Epidermal melanocyte (primary cell): ENCODE data around the gene METTL21C.

Experiments
- DNase-seq: peaks from one replicate; pipeline ENCODE4 v3.0.0; 2011; ENCODE audit warnings: low spot score; ENCODE audit not compliant: insufficient read length

The METTL21C gene

GRCh38 chr13:102667023-102667422 is 27.8 kb downstream of the METTL21C start:
- no peak for DNase-seq

DNA sequence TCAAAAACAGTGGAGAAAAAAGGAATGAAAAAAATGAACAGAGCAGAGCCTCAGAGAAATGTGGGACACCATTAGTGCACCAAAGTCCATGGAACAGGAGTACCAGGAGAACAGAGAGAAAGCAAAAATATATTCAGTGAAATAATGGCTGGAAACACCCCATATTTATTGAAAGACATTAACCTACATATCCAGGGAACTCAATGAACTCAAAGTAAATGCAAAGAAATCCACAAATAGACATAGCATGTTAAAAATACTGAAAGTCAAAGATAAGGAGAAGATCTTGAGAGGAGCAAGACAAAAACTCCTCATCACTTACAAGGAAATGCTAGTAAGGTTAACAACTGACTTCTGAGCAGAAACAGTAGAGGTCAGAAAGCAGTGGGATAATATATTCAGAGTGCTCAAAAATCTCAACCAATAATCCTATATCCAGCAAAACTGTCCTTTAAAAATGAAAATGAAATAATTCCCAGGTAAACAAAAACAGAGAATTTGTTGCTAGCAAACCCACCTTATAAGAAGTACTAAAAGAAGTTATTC is 35.6 kb downstream of the METTL21C start:
- no peak for DNase-seq

- no peak for DNase-seq
Measured at GRCh38 chr13:102658660-102659059, 36.2 kb downstream of the METTL21C start.

- DNase-seq, result no peak
Measured at GRCh38 chr13:102657630-102658029, 37.2 kb downstream of the METTL21C start.

DNA sequence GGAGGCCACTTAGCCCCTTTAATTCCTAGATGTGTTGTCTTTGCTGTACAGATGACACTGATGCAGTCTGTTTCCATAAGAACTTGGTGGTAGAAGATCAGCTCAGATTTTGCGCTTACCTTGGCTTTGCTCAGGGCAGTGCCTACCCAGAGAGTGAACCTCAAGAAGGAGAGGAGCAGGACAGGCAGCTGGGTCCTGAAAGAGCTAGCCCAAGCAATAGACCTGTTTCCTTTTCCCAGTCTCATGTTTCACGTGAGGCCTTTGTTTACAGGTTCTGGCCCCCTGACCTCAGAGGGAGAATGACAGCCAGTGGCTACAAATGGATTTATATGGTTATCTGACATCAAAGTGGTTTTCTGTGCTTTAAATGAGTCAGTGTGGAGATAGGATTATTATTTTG is 40.1 kb downstream of the METTL21C start:
- no peak for DNase-seq

DNA sequence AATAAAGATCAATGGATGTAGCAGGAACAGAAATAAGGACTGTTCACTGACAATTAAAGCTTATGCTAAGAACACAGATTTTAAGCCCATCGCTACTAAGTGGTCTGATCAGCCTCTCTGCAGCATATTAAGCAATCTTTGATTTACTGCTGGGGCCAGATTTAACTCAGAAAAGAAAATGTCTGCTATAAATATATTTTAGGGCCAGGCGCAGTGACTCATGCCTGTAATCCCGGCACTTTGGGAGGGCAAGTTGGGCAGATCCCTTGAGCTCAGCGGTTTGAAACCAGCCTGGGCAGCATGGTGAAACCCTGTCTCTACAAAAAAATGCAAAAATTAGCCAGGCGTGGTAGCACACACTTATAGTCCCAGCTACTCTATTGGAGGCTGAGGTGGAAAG is 43.0 kb downstream of the METTL21C start:
- no peak for DNase-seq

- no peak for DNase-seq
Measured at GRCh38 chr13:102651392-102651791, 43.5 kb downstream of the METTL21C start.

- DNase-seq, result no peak
Measured at GRCh38 chr13:102650444-102650843, 44.4 kb downstream of the METTL21C start.

- DNase-seq, result no peak
Measured at GRCh38 chr13:102648046-102648445, 46.8 kb downstream of the METTL21C start.

GRCh38 chr13:102645701-102646100 is 49.1 kb downstream of the METTL21C start:
- no peak for DNase-seq

DNA sequence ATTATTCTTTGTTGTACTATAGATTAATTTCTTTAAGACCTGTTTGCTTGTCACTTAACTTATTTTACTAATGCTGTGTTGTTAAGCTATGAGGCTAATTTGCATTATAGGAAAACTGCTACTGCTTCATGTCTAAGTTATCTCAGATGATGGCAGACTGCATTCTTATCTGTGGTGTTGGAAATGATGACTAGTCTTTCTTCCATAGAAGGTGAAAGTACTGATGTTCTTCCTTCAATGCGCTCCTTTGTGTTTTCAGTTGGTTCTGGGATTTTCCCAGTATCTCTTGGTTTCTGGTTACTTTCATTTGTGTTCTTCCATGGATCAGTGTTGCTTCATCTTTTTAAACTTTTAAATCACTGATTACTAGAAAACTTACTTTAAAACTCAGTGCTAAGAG is 51.2 kb downstream of the METTL21C start:
- DNase-seq, result no peak

DNA sequence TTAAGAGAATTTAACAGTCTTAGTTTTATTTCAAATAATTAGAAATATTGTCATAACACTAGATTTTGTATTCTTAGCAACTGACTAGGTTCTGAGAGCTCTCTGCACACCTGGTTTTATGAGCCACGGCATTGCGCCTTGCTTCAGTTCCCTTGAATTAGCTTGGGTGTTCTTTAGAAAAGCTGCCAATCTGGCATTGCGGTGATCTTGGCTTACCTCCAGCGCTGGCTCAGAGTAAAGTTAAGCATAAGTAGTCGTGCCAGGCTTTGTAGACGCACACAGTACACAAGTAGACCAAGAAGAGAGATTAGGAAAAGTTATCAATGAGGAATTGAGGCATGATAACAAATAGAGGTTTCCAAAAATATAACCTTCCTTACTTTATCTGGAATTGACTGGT is 52.4 kb downstream of the METTL21C start:
- DNase-seq, result no peak

DNA sequence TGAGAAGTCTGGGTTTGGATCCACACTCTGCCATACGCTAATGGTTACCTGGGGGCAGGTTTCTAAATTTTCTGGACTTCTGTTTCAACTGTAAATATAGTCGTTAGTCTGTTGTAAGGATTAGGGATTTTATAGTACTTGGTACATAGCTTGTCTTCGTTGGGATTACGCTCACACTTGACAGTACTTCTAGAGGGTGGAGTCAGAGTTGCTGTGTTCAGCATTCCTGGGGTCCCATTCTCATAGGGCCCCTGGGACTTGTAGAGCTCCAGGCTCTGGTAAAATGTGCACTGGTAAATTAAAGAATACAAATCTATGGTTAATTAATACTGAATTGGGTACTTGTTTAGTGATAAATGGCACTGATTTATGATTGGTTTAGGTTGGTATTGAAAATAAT is 52.8 kb downstream of the METTL21C start:
- no peak for DNase-seq

DNA sequence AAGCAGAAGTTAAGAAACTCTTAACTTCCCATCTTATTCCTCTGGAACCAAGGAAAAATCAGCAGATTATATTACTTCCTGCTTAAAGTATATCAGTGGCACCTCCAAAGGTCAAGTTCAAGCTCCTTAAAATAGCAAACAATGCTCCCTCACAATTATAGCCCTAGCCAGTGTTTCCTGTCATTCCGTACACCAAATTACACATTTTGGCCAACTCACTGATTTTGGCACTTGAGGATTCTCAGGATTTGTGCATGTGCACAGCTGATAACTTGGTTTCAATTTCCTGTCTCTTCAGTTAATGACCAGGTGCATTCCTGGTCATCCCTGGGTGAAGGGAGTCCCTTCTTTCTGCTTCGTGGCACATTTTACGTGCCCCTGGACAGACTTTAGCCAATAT is 56.1 kb downstream of the METTL21C start:
- DNase-seq, result no peak
